Astrocyte (in vitro differentiated cells and primary cell): ENCODE data around the gene GIGYF2.

ENCODE experiments used
- CTCF ChIP-seq: IDR thresholded peaks from 2 replicates; pipeline ENCODE4 v1.5.1; 2011; ENCODE audit warnings: low read depth, mild to moderate bottlenecking, inconsistent platforms, low read length, moderate library complexity; ENCODE audit not compliant: insufficient read depth
- EZH2 ChIP-seq: IDR thresholded peaks from 2 replicates; pipeline ENCODE4 v1.6.1; 2012; ENCODE audit warnings: mild to moderate bottlenecking, low read length, inconsistent platforms; ENCODE audit not compliant: insufficient read depth

DNA sequence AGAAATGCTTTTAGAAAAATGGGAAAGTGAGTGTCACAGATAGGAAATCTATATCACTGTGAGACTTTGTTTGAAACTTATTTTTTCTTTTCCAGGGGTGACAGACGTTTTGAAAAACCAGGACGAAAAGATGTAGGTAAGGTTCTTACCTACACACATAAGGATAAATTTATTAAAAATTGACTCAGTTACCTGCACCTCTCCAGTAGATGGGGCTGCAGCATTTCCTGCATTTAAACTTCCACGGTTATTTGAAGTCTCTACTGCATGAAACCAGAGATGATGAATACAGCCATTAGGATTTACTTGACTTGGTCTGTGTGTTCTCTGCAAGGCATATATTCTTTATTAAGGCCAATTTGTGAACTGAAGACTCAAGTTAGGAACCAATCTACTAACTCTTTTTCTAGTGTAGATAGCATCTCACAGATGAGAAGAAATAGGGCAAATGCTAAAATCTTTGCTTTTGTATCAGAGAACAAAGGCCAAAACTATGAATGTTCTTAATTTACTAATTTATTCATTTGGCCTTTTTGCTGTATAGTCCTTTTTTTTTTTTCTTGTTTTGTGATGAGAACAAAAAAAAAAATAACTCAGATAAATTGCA is 64.3 kb downstream of the GIGYF2 start:
- TF ChIP-seq CTCF (peak; percentile 64), EZH2 (no peak)
